ENCODE data around the gene GORAB. TPM values are rescaled to one million over a fixed set of nuclear protein-coding genes. Genes with fewer than 3 reads are reported as not detected.

GORAB gene
- total and polyA plus RNA-seq, 10 of the 15 experiments (the other 5 are each of a cell fraction or from before 2014, with no cell fraction given) = 5.5 to 38.6 (median 10.3) TPM

GRCh38 chr1:170491291-170491690 lies 40.7 kb upstream of the GORAB start:
- no peak overlapping the region for H3K9ac ChIP-seq (ENCODE audit: control insufficient read depth, insufficient read depth, low read length)
- DNase-seq (ENCODE audit: low read depth, low spot score) (no peak), FAIRE-seq (no peak), ATAC-seq (no peak)
- intact Hi-C loops (cut with micrococcal nuclease; ENCODE audit: unreplicated experiment) = no loop called here
- H3K4me3 ChIP-seq = no peak overlapping the region
- H3K27ac ChIP-seq (ENCODE audit: control insufficient read depth, insufficient read depth) = no peak overlapping the region
- WGBS (ENCODE audit: insufficient coverage, insufficient replicate concordance, low lambda C conversion rate, missing lambda C conversion rate) = 6% methylated on average over 2 of the region's 2 CpGs
- H3K27me3 ChIP-seq (replicated peaks in 1 of 2; ENCODE audit: control insufficient read depth in 2 of 2, insufficient read depth in 2 of 2, low read length in 1 of 2) = no peaks in the 10 kb centered on the region; a peak in 1 of 4 replicates
- ChIA-PET RAD21 (ENCODE audit: unreplicated experiment) (interaction anchor here (1.3 kb wide), 1 partner anchor 75 kb away, joined by 3 read pairs; no protein-coding TSS in a partner anchor), POLR2A (interaction anchor here (1.2 kb wide), 1 partner anchor 12 kb away, joined by 3 read pairs; no protein-coding TSS in a partner anchor), CTCF (interaction anchor here (1.2 kb wide), 1 partner anchor 9 kb away, joined by 3 read pairs; no protein-coding TSS in a partner anchor), SMC1A (ENCODE audit: uncharacterized antibody, unreplicated experiment) (interaction anchor here (1.0 to 2.3 kb wide), 3 partner anchors 12 to 50 kb away, joined by 3 to 16 read pairs (median 5); no protein-coding TSS in a partner anchor)
- H3K36me3 ChIP-seq (ENCODE audit: control insufficient read depth in 2 of 2, insufficient read depth in 2 of 2, low read length in 1 of 2) = no peaks in the 10 kb centered on the region
- BruUV-seq (replicated peaks) = no TSS peak
- in situ Hi-C loops (cut with MboI) = no loop called here
- H3K79me2 ChIP-seq (ENCODE audit: control insufficient read depth, insufficient read depth, low read length) = no peaks in the 10 kb centered on the region
- H3K4me2 ChIP-seq (ENCODE audit: control insufficient read depth, insufficient read depth) = no peak overlapping the region
- TF ChIP-seq YY1 (IDR thresholded peaks at IDR 0.05; ENCODE audit: low read depth, low read length) (no peak), ZNF24 (IDR thresholded peaks at IDR 0.05) (no peak), STAT1 (conservative IDR thresholded peaks at IDR 0.05) (no peak), NRF1 (conservative IDR thresholded peaks at IDR 0.05; ENCODE audit: low read depth, low read length) (no peak), DPF2 (IDR thresholded peaks at IDR 0.05) (no peak), IKZF1 (conservative IDR thresholded peaks at IDR 0.05) (no peak)
- no peak overlapping the region for H2AFZ ChIP-seq (ENCODE audit: control insufficient read depth, low read depth, low read length)
- no peaks in the 10 kb centered on the region for H3K4me1 ChIP-seq (ENCODE audit: control insufficient read depth, insufficient read depth, low read length)
- H4K20me1 ChIP-seq (ENCODE audit: control insufficient read depth, insufficient read depth) = no peaks in the 10 kb centered on the region
- no peaks in the 10 kb centered on the region for H3K9me3 ChIP-seq (replicated peaks; ENCODE audit: control insufficient read depth, insufficient read depth, low read length)

DNA sequence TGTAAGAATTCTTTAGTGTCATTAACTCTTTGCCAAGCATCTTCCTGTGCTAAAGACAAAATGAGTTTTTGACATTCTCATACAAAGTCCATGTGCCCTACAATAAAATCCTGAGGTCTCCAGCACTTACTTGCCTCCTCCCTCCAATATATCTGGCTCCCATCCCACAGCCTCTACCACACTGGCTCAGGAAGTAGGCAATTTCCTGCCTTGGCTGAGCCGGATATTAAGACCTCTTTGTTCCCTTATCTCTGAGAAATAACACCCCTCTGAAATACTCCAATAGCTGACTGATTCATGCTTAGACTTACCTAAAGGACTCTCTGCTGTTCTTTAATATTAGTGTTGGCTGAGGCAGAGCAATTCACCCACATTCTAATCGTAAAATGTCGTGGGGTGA lies 37.6 kb upstream of the GORAB start:
- intact Hi-C loops (cut with micrococcal nuclease; ENCODE audit: unreplicated experiment) = no loop called here
- no peaks in the 10 kb centered on the region for H3K79me2 ChIP-seq (ENCODE audit: control insufficient read depth, insufficient read depth, low read length)
- H3K9me3 ChIP-seq (replicated peaks; ENCODE audit: control insufficient read depth, insufficient read depth, low read length) = no peaks in the 10 kb centered on the region
- no peak for DNase-seq (ENCODE audit: low read depth, low spot score)
- 30% methylated on average over 3 of the region's 3 CpGs for WGBS (ENCODE audit: insufficient coverage, insufficient replicate concordance, low lambda C conversion rate, missing lambda C conversion rate)
- H3K36me3 ChIP-seq (ENCODE audit: control insufficient read depth in 2 of 2, insufficient read depth in 2 of 2, low read length in 1 of 2) = no peaks in the 10 kb centered on the region
- no peak for ATAC-seq
- H3K27ac ChIP-seq (ENCODE audit: control insufficient read depth, insufficient read depth) = no peak overlapping the region
- no peaks in the 10 kb centered on the region for H3K4me1 ChIP-seq (ENCODE audit: control insufficient read depth, insufficient read depth, low read length)
- POLR2A ChIA-PET = no interaction called here
- in situ Hi-C loops (cut with MboI) = no loop called here
- no peak for FAIRE-seq
- H3K27me3 ChIP-seq (replicated peaks in 1 of 2; ENCODE audit: control insufficient read depth in 2 of 2, insufficient read depth in 2 of 2, low read length in 1 of 2) = no peaks in the 10 kb centered on the region; a peak in 1 of 4 replicates
- RAD21 ChIA-PET (ENCODE audit: unreplicated experiment) = no interaction called here
- H3K9ac ChIP-seq (ENCODE audit: control insufficient read depth, insufficient read depth, low read length) = no peak overlapping the region
- no peaks in the 10 kb centered on the region for H4K20me1 ChIP-seq (ENCODE audit: control insufficient read depth, insufficient read depth)
- H3K4me2 ChIP-seq (ENCODE audit: control insufficient read depth, insufficient read depth) = no peak overlapping the region
- H2AFZ ChIP-seq (ENCODE audit: control insufficient read depth, low read depth, low read length) = no peak overlapping the region
- SMC1A ChIA-PET (ENCODE audit: uncharacterized antibody, unreplicated experiment) = interaction anchor here (1.2 to 2.4 kb wide), 2 partner anchors 10 to 20 kb away, joined by 3 to 10 read pairs; no protein-coding TSS in a partner anchor
- CTCF ChIA-PET = interaction anchor here (1.4 kb wide), 1 partner anchor 11 kb away, joined by 3 read pairs; no protein-coding TSS in a partner anchor
- no TSS peak for BruUV-seq (replicated peaks)
- H3K4me3 ChIP-seq = no peak overlapping the region
- TF ChIP-seq, protein P1, sequence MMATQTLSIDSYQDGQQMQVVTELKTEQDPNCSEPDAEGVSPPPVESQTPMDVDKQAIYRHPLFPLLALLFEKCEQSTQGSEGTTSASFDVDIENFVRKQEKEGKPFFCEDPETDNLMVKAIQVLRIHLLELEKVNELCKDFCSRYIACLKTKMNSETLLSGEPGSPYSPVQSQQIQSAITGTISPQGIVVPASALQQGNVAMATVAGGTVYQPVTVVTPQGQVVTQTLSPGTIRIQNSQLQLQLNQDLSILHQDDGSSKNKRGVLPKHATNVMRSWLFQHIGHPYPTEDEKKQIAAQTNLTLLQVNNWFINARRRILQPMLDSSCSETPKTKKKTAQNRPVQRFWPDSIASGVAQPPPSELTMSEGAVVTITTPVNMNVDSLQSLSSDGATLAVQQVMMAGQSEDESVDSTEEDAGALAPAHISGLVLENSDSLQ (IDR thresholded peaks at IDR 0.05) = no peak
- TF ChIP-seq MEF2B (IDR thresholded peaks at IDR 0.05; ENCODE audit: partially characterized antibody, poor library complexity, severe bottlenecking) = no peak
- no peak for TF ChIP-seq CHD2 (IDR thresholded peaks at IDR 0.05; ENCODE audit: borderline replicate concordance, low read depth, low read length)
- no peak for TF ChIP-seq ZNF24 (IDR thresholded peaks at IDR 0.05)
- TF ChIP-seq BHLHE40 (IDR thresholded peaks at IDR 0.05; ENCODE audit: borderline replicate concordance in 1 of 2, low read depth in 2 of 2, low read length in 1 of 2) = no peak
- no peak for TF ChIP-seq MEF2A (IDR thresholded peaks at IDR 0.05; ENCODE audit: insufficient read depth, low read depth, low read length)
- TF ChIP-seq ASH2L (IDR thresholded peaks at IDR 0.05; ENCODE audit: borderline replicate concordance, low read depth) = no peak
- TF ChIP-seq NR2C1 (IDR thresholded peaks at IDR 0.05) = no peak
- TF ChIP-seq CHD4 (IDR thresholded peaks at IDR 0.05) = no peak
- TF ChIP-seq, protein P2, sequence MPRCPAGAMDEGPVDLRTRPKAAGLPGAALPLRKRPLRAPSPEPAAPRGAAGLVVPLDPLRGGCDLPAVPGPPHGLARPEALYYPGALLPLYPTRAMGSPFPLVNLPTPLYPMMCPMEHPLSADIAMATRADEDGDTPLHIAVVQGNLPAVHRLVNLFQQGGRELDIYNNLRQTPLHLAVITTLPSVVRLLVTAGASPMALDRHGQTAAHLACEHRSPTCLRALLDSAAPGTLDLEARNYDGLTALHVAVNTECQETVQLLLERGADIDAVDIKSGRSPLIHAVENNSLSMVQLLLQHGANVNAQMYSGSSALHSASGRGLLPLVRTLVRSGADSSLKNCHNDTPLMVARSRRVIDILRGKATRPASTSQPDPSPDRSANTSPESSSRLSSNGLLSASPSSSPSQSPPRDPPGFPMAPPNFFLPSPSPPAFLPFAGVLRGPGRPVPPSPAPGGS (IDR thresholded peaks at IDR 0.05; ENCODE audit: borderline replicate concordance, insufficient read depth, low read depth, low read length, poor library complexity, severe bottlenecking) = no peak
- TF ChIP-seq ZNF384 (IDR thresholded peaks at IDR 0.05; ENCODE audit: borderline replicate concordance, low read depth, low read length) = no peak
- TF ChIP-seq ZZZ3 (IDR thresholded peaks at IDR 0.05; ENCODE audit: control insufficient read depth, insufficient read length, low read depth) = no peak
